Coronary artery (tissue), 2 donors: Measurements from ENCODE around the gene TTYH3.
"Not testable (repeated sequence)": the region's sequence is repeated elsewhere in the genome, so short reads cannot be mapped to it uniquely, and the experiment has no call there.

Experiments
- DNase-seq: peaks from one replicate; pipeline ENCODE4 v3.0.0-alpha.2; 2017; ENCODE audit warnings: low spot score
- H3K27ac ChIP-seq, 2 donors: fragments of 200-600 bp; sonication (generic); one replicate each; pipeline ENCODE4 v1.5.1; 2016 to 2019
- H3K4me3 ChIP-seq: fragments of 200-600 bp; sonication (generic); 2 replicates; pipeline ENCODE4 v1.5.1; 2016; ENCODE audit warnings: mild to moderate bottlenecking, moderate library complexity
- TF ChIP-seq, protein P1 (sequence below): fragments of 200-600 bp; sonication (generic); IDR thresholded peaks from one replicate; pipeline ENCODE4 v1.5.1; 2019; ENCODE audit warnings: antibody characterized with exemption

Gene TTYH3

GRCh38 chr7:2670171-2670570, 38.4 kb downstream of the TTYH3 start:
- no peak overlapping the region for H3K4me3 ChIP-seq
- no peak for DNase-seq
- no peak overlapping the region for H3K27ac ChIP-seq
- TF ChIP-seq, protein P1, sequence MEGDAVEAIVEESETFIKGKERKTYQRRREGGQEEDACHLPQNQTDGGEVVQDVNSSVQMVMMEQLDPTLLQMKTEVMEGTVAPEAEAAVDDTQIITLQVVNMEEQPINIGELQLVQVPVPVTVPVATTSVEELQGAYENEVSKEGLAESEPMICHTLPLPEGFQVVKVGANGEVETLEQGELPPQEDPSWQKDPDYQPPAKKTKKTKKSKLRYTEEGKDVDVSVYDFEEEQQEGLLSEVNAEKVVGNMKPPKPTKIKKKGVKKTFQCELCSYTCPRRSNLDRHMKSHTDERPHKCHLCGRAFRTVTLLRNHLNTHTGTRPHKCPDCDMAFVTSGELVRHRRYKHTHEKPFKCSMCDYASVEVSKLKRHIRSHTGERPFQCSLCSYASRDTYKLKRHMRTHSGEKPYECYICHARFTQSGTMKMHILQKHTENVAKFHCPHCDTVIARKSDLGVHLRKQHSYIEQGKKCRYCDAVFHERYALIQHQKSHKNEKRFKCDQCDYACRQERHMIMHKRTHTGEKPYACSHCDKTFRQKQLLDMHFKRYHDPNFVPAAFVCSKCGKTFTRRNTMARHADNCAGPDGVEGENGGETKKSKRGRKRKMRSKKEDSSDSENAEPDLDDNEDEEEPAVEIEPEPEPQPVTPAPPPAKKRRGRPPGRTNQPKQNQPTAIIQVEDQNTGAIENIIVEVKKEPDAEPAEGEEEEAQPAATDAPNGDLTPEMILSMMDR: no peak

DNA sequence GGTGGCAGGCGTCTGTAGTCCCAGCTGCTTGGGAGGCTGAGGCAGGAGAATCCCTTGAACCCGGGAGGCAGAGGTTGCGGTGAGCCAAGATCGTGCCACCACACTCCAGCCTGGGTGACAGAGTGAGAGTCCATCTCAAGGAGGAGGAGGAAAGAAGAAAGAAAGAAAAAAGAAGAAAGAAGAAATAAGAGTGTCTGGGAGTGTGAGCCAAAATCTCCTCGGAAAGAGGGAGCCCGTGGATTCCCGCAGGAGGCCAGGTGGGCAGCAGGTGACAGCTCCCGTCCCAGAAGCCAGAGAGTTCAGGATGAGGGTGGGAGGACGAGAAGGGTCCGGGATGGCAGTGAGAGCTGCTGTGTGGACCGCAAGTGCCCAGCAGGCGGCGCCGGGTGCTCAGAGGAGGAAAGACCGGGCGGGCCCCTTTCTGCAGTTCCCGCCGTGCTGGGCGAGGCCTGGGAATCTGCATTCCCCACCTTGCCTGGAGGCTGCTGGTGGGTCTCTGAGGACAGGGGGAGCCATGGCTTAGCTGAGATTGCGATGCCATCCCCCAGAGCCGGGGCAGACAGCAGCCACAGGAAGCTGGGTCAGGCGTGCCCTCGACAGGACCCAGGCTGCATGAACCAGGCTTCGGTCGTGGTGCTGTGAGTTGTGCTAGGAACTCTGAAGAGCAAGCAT, 39.1 kb downstream of the TTYH3 start:
- H3K27ac ChIP-seq: no peak overlapping the region
- TF ChIP-seq, protein P1: peak; percentile 91
- no peak for DNase-seq
- H3K4me3 ChIP-seq: no peak overlapping the region

- H3K4me3 ChIP-seq, DNase-seq, H3K27ac ChIP-seq: not testable (repeated sequence)
These were observed 41.4 kb downstream of the TTYH3 start for GRCh38 chr7:2673214-2673613.

DNA sequence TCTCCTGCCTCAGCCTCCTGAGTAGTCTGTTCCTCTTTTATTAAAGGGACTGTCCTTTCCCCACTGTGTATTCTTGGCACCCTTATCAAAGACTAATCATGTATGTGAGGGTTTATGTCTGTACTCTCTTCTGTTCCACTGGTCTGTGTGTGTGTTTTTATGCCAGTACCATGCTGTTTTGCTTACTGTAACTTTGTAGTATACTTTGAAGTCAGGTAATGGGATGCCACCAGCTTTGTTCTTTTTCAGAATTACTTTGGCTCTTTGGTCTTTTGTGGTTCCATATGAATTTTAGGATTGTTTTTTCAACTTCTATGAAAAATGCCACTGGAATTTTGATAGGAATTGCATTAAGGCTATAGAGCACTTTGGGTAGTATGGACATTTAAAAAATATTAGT, 42.1 kb downstream of the TTYH3 start:
- H3K4me3 ChIP-seq: no peak overlapping the region
- TF ChIP-seq, protein P1: no peak
- no peak for DNase-seq

DNA sequence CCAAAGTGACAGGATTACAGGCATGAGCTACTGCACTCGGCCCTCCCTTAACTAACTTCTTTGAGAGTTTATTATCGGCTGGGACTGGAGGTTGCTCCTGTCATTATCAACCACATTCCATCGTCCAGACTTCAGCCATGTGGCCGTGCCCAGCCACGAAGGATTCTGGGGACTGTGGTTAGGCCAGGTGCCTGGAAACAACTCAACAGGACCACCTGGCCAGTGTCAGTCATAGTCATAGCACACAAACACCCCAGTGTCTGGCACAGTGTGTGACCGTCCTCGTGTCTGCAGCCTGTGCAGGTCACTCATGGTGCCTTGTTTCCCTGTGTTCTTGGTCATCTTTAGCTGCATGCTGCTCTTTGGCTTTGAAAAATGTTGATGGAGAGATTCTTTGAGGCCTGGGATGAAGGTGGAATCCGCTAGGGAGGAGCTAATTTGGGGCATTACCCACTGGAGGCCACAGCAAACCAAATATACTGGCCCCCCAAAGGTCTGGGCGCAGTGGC, 43.5 kb downstream of the TTYH3 start:
- no peak for DNase-seq
- H3K27ac ChIP-seq: no peak overlapping the region
- TF ChIP-seq, protein P1: no peak
- H3K4me3 ChIP-seq: no peak overlapping the region

More for the DNA sequence above, 42.1 kb downstream of the TTYH3 start:
- no peak overlapping the region for H3K27ac ChIP-seq

DNA sequence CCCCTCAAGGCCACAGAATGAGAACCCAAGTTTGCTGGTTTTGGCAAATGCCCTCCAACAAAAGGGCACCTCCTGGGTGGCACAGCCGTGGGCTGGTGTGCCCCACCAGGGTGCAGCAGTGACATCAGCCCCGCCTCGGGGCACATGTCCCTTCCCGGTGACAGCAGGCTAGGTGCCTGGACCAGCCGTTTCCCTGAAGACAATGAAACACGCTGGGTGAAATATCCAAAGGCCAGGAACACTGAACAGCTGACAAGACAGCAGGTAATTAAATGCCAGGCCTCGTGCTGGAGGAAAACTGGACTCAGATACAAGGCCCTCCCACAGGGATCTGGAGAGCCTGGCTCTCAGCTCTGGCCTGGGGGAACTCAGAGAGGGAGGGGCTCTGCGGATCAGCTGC, 44.8 kb downstream of the TTYH3 start:
- H3K27ac ChIP-seq, H3K4me3 ChIP-seq, DNase-seq: not testable (repeated sequence)

DNA sequence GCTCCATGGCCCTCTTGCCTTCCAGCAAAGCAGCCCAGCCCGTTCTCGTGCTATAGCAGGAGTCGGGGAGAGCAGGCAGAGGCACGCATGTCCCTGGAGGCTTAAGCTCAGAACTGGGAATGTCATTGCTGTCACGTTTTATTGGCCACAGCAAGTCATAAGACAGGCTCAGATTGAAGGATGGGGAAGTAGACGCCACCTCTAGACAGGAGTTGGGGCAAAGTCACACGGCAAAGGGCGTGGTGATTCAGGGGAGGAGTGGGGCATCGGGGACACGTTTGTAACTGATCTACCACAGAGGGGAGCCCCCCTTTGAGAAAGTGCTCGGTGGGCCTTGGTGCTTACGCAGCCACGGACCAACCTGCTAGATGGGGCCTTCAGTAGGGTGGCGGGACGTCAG, 46.7 kb downstream of the TTYH3 start:
- H3K27ac ChIP-seq, DNase-seq, H3K4me3 ChIP-seq: not testable (repeated sequence)

- peak; percentile 72 for DNase-seq
- H3K4me3 ChIP-seq: peak overlapping the region; percentile 49
These were observed 47.6 kb downstream of the TTYH3 start for GRCh38 chr7:2679135-2680127.

DNA sequence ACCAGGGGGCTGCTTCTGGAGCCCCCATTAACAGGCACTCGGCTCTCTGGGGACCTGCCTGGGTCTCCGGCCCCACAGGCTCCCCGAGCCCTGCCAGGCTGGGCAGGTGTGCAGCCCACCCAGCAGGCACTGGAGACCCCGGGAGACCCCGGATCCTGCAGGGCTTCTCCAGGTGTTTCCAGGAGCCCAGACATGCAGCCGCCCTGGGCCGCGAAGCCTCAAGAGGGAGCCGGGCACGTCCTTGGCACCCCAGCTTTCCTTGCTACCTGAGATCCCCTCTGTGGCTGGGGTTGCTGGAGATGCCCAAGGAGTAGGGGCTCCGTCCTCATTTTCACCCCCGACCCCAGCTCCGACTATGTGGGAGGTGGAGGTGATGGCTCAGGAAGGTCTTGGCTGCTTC, 48.5 kb downstream of the TTYH3 start:
- Histone ChIP-seq H3K27ac (no peak overlapping the region), H3K4me3 (no peak overlapping the region)
- DNase-seq: no peak
- TF ChIP-seq, protein P1: no peak

More at GRCh38 chr7:2679135-2680127, 47.6 kb downstream of the TTYH3 start:
- not testable (repeated sequence) for H3K27ac ChIP-seq
